DOHH2 (cell line): Measurements from ENCODE around the gene CARD10.

Source experiments
- H3F3A ChIP-seq: fragments of 200-600 bp; sonication (generic), shearing (Covaris generic); 2 replicates; pipeline ENCODE4 v1.6.0; 2016; ENCODE audit warnings: antibody characterized with exemption, mild to moderate bottlenecking; ENCODE audit not compliant: control insufficient read depth, insufficient read depth
- H3K27ac ChIP-seq: fragments of 200-600 bp; sonication (generic); 2 replicates; pipeline ENCODE4 v1.5.1; 2014; ENCODE audit warnings: low read depth, mild to moderate bottlenecking, low read length, moderate library complexity
- H3K27me3 ChIP-seq: fragments of 200-600 bp; sonication (generic); 2 replicates; pipeline ENCODE4 v1.6.1; 2014; ENCODE audit warnings: mild to moderate bottlenecking, low read length, mixed read lengths; ENCODE audit not compliant: control insufficient read depth
- H3K36me3 ChIP-seq: fragments of 200-600 bp; sonication (generic); 2 replicates; pipeline ENCODE4 v1.6.1; 2014; ENCODE audit warnings: mild to moderate bottlenecking, low read length, moderate library complexity, mixed read lengths; ENCODE audit not compliant: control insufficient read depth
- H3K4me1 ChIP-seq: fragments of 200-600 bp; sonication (generic); 2 replicates; pipeline ENCODE4 v1.6.1; 2014; ENCODE audit warnings: mild to moderate bottlenecking, low read length, mixed read lengths; ENCODE audit not compliant: control insufficient read depth
- H3K4me2 ChIP-seq: fragments of 200-600 bp; sonication (generic); 2 replicates; pipeline ENCODE4 v1.6.0; 2014; ENCODE audit warnings: mild to moderate bottlenecking, low read length, moderate library complexity
- H3K4me3 ChIP-seq: fragments of 200-600 bp; sonication (generic); 2 replicates; pipeline ENCODE4 v1.5.1; 2014; ENCODE audit warnings: mild to moderate bottlenecking, low read length, mixed read lengths
- H3K79me2 ChIP-seq: fragments of 200-600 bp; sonication (generic); 2 replicates; pipeline ENCODE4 v1.6.1; 2014; ENCODE audit warnings: mild to moderate bottlenecking, low read length, mixed read lengths; ENCODE audit not compliant: control insufficient read depth
- H3K9me2 ChIP-seq: fragments of 200-600 bp; sonication (generic); replicated peaks from 2 replicates; pipeline ENCODE4 v1.6.1; 2014; ENCODE audit warnings: mild to moderate bottlenecking, low read length, mixed read lengths; ENCODE audit not compliant: control insufficient read depth
- H3K9me3 ChIP-seq: fragments of 200-600 bp; sonication (generic); 2 replicates; pipeline ENCODE4 v1.6.1; 2014; ENCODE audit warnings: antibody characterized with exemption, low read length, mixed read lengths; ENCODE audit not compliant: control insufficient read depth, insufficient read depth
- H4K20me1 ChIP-seq: fragments of 200-600 bp; sonication (generic); 2 replicates; pipeline ENCODE4 v1.6.0; 2014; ENCODE audit warnings: low read depth, mild to moderate bottlenecking, antibody characterized with exemption, low read length, moderate library complexity; ENCODE audit not compliant: control insufficient read depth, insufficient read depth
- EZH2phosphoT487 ChIP-seq: fragments of 200-600 bp; sonication (generic); IDR thresholded peaks from 2 replicates; pipeline ENCODE4 v1.6.1; 2017; ENCODE audit warnings: borderline replicate concordance, mild to moderate bottlenecking, antibody characterized with exemption, low read length, moderate library complexity, mixed read lengths
- TF ChIP-seq, protein P1 (sequence below): fragments of 200-600 bp; sonication (generic); IDR thresholded peaks from one replicate; pipeline ENCODE4 v1.5.1; 2014; ENCODE audit warnings: antibody characterized with exemption, mild to moderate bottlenecking, low read depth, low read length; ENCODE audit not compliant: poor library complexity, severe bottlenecking

The CARD10 gene

DNA sequence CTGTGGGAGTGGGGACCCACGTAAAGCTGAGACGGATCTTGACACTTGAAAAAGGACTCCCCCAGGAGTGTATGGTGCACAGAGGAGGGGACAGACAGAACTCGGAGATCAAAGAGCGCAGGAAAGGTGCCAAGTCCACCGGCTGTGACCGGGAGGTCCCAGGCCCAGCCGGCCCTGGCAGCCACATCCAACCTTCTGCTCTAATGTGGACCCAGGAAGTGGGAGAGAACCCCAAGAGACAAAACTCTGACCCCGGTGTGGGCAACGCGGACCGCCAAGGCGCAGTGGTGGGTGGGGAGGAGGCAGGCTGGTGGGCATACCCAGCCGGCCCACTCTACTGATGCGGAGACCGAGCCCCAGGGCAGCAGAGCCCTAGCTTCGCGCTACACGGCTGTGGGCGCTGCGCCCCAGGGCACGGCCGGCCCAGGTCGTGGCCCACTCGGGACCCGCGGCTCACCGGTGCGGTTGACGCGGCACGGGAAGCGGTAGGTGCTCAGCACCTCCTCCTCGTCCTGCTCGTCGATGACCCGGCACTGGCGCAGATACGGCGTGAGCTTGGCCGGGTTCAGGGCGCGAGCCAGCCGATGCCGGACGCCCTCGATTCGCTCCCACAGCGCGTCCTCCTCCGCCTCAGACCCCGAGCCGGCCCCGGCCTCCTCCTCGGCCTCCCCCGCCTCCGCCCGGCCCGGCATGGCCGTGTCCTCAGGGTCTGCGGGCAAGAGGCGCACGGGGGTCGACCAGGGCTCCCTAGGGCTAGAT, 527 bp downstream of the CARD10 start:
- no peaks in the 10 kb centered on the region for H3F3A ChIP-seq
- H3K4me3 ChIP-seq: no peak overlapping the region
- no peaks in the 10 kb centered on the region for H4K20me1 ChIP-seq
- H3K36me3 ChIP-seq: no peaks in the 10 kb centered on the region
- H3K9me3 ChIP-seq: no peaks in the 10 kb centered on the region
- H3K9me2 ChIP-seq: no peaks in the 10 kb centered on the region
- H3K79me2 ChIP-seq: no peaks in the 10 kb centered on the region
- TF ChIP-seq, protein P1, sequence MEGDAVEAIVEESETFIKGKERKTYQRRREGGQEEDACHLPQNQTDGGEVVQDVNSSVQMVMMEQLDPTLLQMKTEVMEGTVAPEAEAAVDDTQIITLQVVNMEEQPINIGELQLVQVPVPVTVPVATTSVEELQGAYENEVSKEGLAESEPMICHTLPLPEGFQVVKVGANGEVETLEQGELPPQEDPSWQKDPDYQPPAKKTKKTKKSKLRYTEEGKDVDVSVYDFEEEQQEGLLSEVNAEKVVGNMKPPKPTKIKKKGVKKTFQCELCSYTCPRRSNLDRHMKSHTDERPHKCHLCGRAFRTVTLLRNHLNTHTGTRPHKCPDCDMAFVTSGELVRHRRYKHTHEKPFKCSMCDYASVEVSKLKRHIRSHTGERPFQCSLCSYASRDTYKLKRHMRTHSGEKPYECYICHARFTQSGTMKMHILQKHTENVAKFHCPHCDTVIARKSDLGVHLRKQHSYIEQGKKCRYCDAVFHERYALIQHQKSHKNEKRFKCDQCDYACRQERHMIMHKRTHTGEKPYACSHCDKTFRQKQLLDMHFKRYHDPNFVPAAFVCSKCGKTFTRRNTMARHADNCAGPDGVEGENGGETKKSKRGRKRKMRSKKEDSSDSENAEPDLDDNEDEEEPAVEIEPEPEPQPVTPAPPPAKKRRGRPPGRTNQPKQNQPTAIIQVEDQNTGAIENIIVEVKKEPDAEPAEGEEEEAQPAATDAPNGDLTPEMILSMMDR: no peak
- no peak for TF ChIP-seq EZH2phosphoT487
- no peaks in the 10 kb centered on the region for H3K4me1 ChIP-seq
- peaks cover 24% of the 10 kb centered on the region for H3K27me3 ChIP-seq
- H3K27ac ChIP-seq: no peak overlapping the region
- H3K4me2 ChIP-seq: no peak overlapping the region

DNA sequence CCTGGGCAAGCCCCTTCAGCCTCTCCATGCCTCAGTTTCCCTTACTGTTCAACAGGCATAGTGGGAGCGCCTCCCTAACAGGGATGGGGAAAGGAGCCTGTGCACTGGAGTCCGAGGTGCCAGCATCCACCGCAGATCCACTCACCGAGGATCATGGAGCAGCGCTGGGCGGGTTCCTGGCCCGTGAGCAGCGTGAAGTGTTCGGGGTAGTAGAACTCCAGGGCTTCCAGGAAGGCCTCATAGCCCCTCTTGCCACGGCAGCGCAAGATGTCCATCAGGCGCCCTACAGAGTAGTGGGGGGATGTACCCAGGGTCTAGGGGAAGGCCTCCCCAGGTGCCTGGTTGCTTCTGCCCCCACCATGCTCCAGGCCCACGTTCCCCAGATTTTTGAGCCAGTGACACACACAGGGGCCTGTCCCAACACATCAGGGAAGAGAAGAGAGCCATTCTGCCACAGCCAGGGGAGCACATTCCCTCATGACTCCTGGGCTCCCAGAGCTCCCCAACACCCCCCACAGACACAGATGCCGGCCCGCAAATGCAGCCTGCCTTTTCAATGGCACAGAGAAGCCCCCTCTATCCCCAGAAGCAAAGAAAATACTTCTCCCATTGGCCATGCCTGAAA, 1.3 kb downstream of the CARD10 start:
- Histone ChIP-seq H3K36me3 (no peaks in the 10 kb centered on the region), H3K4me1 (no peaks in the 10 kb centered on the region), H3K27ac (no peak overlapping the region), H3K4me2 (no peak overlapping the region), H3K9me2 (no peaks in the 10 kb centered on the region), H3K27me3 (peaks cover 28% of the 10 kb centered on the region), H3K4me3 (no peak overlapping the region), H3K79me2 (no peaks in the 10 kb centered on the region), H3K9me3 (no peaks in the 10 kb centered on the region), H3F3A (no peaks in the 10 kb centered on the region), H4K20me1 (no peaks in the 10 kb centered on the region)
- TF ChIP-seq EZH2phosphoT487: no peak
- TF ChIP-seq, protein P1: no peak

DNA sequence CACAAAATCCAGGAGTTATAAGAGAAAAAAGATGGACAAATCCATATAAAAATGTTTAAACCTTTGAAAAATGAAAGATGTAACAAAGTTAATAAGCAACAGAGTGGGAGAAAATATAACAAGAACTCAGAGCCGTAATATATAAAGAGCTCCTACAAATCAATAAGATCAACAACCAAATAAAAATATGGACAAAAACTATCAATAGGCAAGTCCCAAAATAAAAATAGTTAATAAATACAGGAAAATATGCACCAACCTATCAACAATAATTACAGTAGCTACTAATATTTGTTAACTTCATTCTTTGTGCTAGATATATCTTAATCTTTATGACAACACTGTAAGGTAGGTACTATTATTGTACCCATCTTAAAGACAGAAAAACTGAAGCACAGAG, 2.8 kb downstream of the CARD10 start:
- no peaks in the 10 kb centered on the region for H3K36me3 ChIP-seq
- no peak overlapping the region for H3K4me3 ChIP-seq
- no peaks in the 10 kb centered on the region for H4K20me1 ChIP-seq
- no peaks in the 10 kb centered on the region for H3K9me3 ChIP-seq
- no peaks in the 10 kb centered on the region for H3K9me2 ChIP-seq
- H3K4me1 ChIP-seq: no peaks in the 10 kb centered on the region
- no peak overlapping the region for H3K4me2 ChIP-seq
- TF ChIP-seq, protein P1: no peak
- TF ChIP-seq EZH2phosphoT487: no peak
- no peaks in the 10 kb centered on the region for H3K79me2 ChIP-seq
- H3K27ac ChIP-seq: no peak overlapping the region
- no peaks in the 10 kb centered on the region for H3F3A ChIP-seq
- H3K27me3 ChIP-seq: peaks cover 36% of the 10 kb centered on the region
